ENCODE measurements around the gene DSPP. TPM values are rescaled to one million over a fixed set of nuclear protein-coding genes. Genes with fewer than 3 reads are reported as not detected.

DSPP gene
- total RNA-seq, 3 donors from 2014 or later = not detected

DNA sequence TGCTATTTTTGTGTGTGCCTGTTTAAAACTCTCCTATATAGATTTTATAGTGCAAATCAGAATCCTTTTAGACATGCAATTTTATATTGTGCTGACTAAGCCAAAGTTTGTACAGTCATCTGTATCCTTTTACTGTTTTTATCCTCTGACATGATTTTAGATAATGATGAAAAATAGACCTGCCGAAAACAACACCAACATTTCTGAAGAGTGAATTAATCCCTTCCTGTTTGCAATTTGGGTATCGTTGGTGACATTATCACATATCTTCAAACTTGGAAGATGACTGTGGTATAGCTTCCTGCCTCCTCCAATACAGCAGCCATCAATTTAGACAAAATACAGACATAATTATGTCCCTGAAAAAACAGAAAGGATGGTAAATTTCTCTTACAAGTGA, 28.9 kb upstream of the DSPP start:
- TF ChIP-seq CTCF (IDR thresholded peaks at IDR 0.05) = no peak
- Histone ChIP-seq H3K4me3 (no peak overlapping the region), H3K36me3 (ENCODE audit: low read depth) (no peaks in the 10 kb centered on the region), H3K4me1 (ENCODE audit: low read depth) (no peaks in the 10 kb centered on the region), H3K9me3 (no peaks in the 10 kb centered on the region)
- ATAC-seq (no peak), DNase-seq (no peak)
- intact Hi-C loops (cut with DNase I, micrococcal nuclease) = no loop called here

DNA sequence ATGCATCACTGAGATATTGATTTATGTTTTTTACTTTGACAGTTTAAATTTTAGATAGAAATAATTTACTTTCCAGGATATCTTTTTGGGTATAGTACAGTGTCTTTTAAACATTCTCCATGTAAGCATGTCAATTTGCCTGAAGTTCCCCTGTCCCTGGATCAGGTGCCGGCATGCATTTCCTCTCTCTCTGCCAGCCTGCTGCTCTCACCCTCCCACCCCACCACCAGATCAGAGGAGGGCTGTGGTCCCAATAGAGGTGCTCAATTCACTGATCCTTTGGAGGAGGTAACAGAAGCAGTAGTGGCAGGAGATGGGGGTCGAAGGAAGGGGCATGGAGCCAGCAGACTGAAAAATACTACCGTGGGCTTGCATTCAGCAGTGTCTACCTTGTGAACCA, 28.3 kb upstream of the DSPP start:
- intact Hi-C loops (cut with DNase I, micrococcal nuclease) = no loop called here
- no peak for DNase-seq
- no peaks in the 10 kb centered on the region for H3K4me1 ChIP-seq (ENCODE audit: low read depth)
- no peak for ATAC-seq
- no peaks in the 10 kb centered on the region for H3K36me3 ChIP-seq (ENCODE audit: low read depth)
- no peaks in the 10 kb centered on the region for H3K9me3 ChIP-seq
- no peak overlapping the region for H3K4me3 ChIP-seq
- TF ChIP-seq CTCF (IDR thresholded peaks at IDR 0.05) = no peak

GRCh38 chr4:87584222-87584908, 24.0 kb upstream of the DSPP start:
- intact Hi-C loops (cut with DNase I, micrococcal nuclease) = no loop called here
- DNase-seq (no peak), ATAC-seq (no peak)
- no peaks in the 10 kb centered on the region for H3K36me3 ChIP-seq (ENCODE audit: low read depth)
- no peak for TF ChIP-seq CTCF (IDR thresholded peaks at IDR 0.05)
- no peaks in the 10 kb centered on the region for H3K4me1 ChIP-seq (ENCODE audit: low read depth)
- no peaks in the 10 kb centered on the region for H3K9me3 ChIP-seq
- no peak overlapping the region for H3K4me3 ChIP-seq

DNA sequence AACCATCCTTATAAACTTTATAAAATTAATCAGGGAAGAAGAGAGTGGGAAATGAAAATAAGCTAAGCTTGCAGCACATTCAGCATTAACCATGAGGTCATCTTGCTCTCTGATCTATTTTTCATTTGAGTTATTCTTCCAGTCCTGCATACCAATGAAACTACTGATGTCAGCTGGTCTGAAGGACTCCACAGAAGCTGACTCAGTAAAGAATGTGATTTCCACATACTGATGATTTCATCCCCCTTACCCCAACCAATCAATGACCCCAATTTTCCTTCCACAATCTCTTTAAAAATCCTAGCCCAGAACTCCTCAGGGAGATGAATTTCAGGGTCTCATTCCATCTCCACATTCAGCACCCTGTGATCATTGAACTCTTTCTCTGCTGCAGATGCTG, 18.8 kb upstream of the DSPP start:
- H3K4me3 ChIP-seq = no peak overlapping the region
- no peak for DNase-seq
- ATAC-seq = peak; percentile 31
- H3K4me1 ChIP-seq (ENCODE audit: low read depth) = no peaks in the 10 kb centered on the region
- TF ChIP-seq CTCF (IDR thresholded peaks at IDR 0.05) = no peak
- intact Hi-C loops (cut with DNase I, micrococcal nuclease) = no loop called here
- no peaks in the 10 kb centered on the region for H3K9me3 ChIP-seq
- H3K36me3 ChIP-seq (ENCODE audit: low read depth) = no peaks in the 10 kb centered on the region

DNA sequence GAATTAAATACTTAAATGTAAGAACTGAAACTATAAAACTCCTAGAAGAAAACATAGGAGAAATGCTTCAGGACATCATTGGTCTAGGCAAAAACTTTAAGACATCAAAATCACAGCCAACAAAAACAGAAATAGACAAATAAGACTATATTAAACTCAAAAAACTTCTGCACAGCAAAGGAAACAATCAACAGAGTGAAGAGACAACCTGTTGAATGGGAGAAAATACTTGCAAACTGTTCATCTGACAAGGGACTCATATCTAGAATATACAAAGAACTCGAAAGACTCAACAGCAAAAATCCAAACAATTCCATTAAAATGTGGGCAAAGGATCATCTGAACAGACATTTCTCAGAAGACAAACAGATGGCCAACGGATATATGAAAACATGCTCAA, 16.2 kb upstream of the DSPP start:
- no peaks in the 10 kb centered on the region for H3K36me3 ChIP-seq (ENCODE audit: low read depth)
- TF ChIP-seq CTCF (IDR thresholded peaks at IDR 0.05) = no peak
- ATAC-seq (no peak), DNase-seq (no peak)
- H3K9me3 ChIP-seq = no peaks in the 10 kb centered on the region
- H3K4me3 ChIP-seq = no peak overlapping the region
- H3K4me1 ChIP-seq (ENCODE audit: low read depth) = no peaks in the 10 kb centered on the region
- intact Hi-C loops (cut with DNase I, micrococcal nuclease) = no loop called here

GRCh38 chr4:87601361-87601760, 7.0 kb upstream of the DSPP start:
- Histone ChIP-seq H3K4me1 (ENCODE audit: low read depth) (no peaks in the 10 kb centered on the region), H3K36me3 (ENCODE audit: low read depth) (no peaks in the 10 kb centered on the region), H3K9me3 (no peaks in the 10 kb centered on the region), H3K4me3 (no peak overlapping the region)
- ATAC-seq = no peak
- intact Hi-C loops (cut with DNase I, micrococcal nuclease) = no loop called here
- peak in 1 of 3 donors; percentile 2 for DNase-seq
- TF ChIP-seq CTCF (IDR thresholded peaks at IDR 0.05) = no peak
